ENCODE data around the gene LMX1A.

The LMX1A gene

GRCh38 chr1:165254376-165254775 is 102.1 kb downstream of the LMX1A start:
- H3K4me3 ChIP-seq (ENCODE audit: low read depth, low read length): no peak overlapping the region
- DNase-seq (ENCODE audit: low read depth): no peak
- TF ChIP-seq POLR2A (IDR thresholded peaks at IDR 0.05; ENCODE audit: extremely low read depth, insufficient read length) (no peak), MYC (IDR thresholded peaks at IDR 0.05; ENCODE audit: low read depth, low read length) (no peak), CTCF (IDR thresholded peaks at IDR 0.05; ENCODE audit: low read depth, low read length) (no peak), MAX (IDR thresholded peaks at IDR 0.05; ENCODE audit: low read depth, low read length) (no peak)

GRCh38 chr1:165253818-165254254 is 102.7 kb downstream of the LMX1A start:
- H3K4me3 ChIP-seq (ENCODE audit: low read depth, low read length): no peak overlapping the region
- no peak for TF ChIP-seq CTCF (IDR thresholded peaks at IDR 0.05; ENCODE audit: low read depth, low read length)
- TF ChIP-seq POLR2A (IDR thresholded peaks at IDR 0.05; ENCODE audit: extremely low read depth, insufficient read length): no peak
- DNase-seq (ENCODE audit: low read depth): no peak

GRCh38 chr1:165248969-165249571 is 107.4 kb downstream of the LMX1A start:
- no peak overlapping the region for H3K4me3 ChIP-seq (ENCODE audit: low read depth, low read length)
- DNase-seq (ENCODE audit: low read depth): no peak
- TF ChIP-seq CTCF (IDR thresholded peaks at IDR 0.05; ENCODE audit: low read depth, low read length) (no peak), MYC (IDR thresholded peaks at IDR 0.05; ENCODE audit: low read depth, low read length) (no peak), MAX (IDR thresholded peaks at IDR 0.05; ENCODE audit: low read depth, low read length) (no peak), POLR2A (IDR thresholded peaks at IDR 0.05; ENCODE audit: extremely low read depth, insufficient read length) (no peak)

- no peak for TF ChIP-seq POLR2A (IDR thresholded peaks at IDR 0.05; ENCODE audit: extremely low read depth, insufficient read length)
- TF ChIP-seq CTCF (IDR thresholded peaks at IDR 0.05; ENCODE audit: low read depth, low read length): no peak
- TF ChIP-seq MYC (IDR thresholded peaks at IDR 0.05; ENCODE audit: low read depth, low read length): no peak
- TF ChIP-seq MAX (IDR thresholded peaks at IDR 0.05; ENCODE audit: low read depth, low read length): no peak
Observed at GRCh38 chr1:165241952-165242351, 114.6 kb downstream of the LMX1A start.

GRCh38 chr1:165241321-165241720 is 115.2 kb downstream of the LMX1A start:
- no peak for TF ChIP-seq MAX (IDR thresholded peaks at IDR 0.05; ENCODE audit: low read depth, low read length)
- TF ChIP-seq POLR2A (IDR thresholded peaks at IDR 0.05; ENCODE audit: extremely low read depth, insufficient read length): no peak
- no peak for TF ChIP-seq MYC (IDR thresholded peaks at IDR 0.05; ENCODE audit: low read depth, low read length)
- TF ChIP-seq CTCF (IDR thresholded peaks at IDR 0.05; ENCODE audit: low read depth, low read length): no peak
- no peak for DNase-seq (ENCODE audit: low read depth)
- no peak overlapping the region for H3K4me3 ChIP-seq (ENCODE audit: low read depth, low read length)

More at GRCh38 chr1:165241952-165242351, 114.6 kb downstream of the LMX1A start:
- no peak overlapping the region for H3K4me3 ChIP-seq (ENCODE audit: low read depth, low read length)
- DNase-seq (ENCODE audit: low read depth): no peak

- no peak for DNase-seq (ENCODE audit: low read depth)
- H3K4me3 ChIP-seq (ENCODE audit: low read depth, low read length): no peak overlapping the region
- no peak for TF ChIP-seq CTCF (IDR thresholded peaks at IDR 0.05; ENCODE audit: low read depth, low read length)
- no peak for TF ChIP-seq MAX (IDR thresholded peaks at IDR 0.05; ENCODE audit: low read depth, low read length)
- TF ChIP-seq POLR2A (IDR thresholded peaks at IDR 0.05; ENCODE audit: extremely low read depth, insufficient read length): no peak
- no peak for TF ChIP-seq MYC (IDR thresholded peaks at IDR 0.05; ENCODE audit: low read depth, low read length)
Observed at GRCh38 chr1:165240492-165240891, 116.0 kb downstream of the LMX1A start.

Measured in NB4 (cell line).